ENCODE measurements around the gene AOPEP. TPM values are rescaled to one million over a fixed set of nuclear protein-coding genes. Genes with fewer than 3 reads are reported as not detected.

The AOPEP gene
- total RNA-seq, 6 donors from 2014 or later = 55.4 to 410 (median 111) TPM

DNA sequence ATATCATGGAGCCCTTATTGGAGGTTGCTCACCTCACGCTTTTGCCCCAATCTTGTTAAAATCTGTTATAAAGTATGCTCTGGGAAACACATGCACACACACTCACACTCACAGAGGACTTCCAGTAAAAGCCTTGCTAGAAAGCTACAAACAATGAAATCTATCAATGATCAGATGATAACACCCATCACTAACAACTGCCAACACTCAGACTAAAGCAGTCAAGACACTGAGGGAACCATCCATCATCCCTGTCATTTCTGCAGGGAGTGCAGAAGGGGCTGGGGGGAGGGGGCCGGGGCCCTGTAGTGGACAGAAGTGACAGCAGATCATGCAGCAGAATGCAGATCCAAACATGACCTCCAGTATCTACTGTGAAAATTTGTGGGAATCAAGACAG is 179.1 kb downstream of the AOPEP start:
- Histone ChIP-seq H3K27me3 (no peaks in the 10 kb centered on the region), H3K36me3 (no peaks in the 10 kb centered on the region), H3K9me3 (no peaks in the 10 kb centered on the region), H3K4me1 (peaks cover 4 to 32% (median 25%) of the 10 kb centered on the region in 4 donors), H3K27ac (no peak overlapping the region), H3K4me3 (no peak overlapping the region)
- 92 to 94% methylated on average over 2 of the region's 2 CpGs for WGBS, 2 donors
- DNase-seq = no peak
- ATAC-seq (ENCODE audit: low FRiP score in 2 of 2) = no peak
- TF ChIP-seq CTCF (IDR thresholded peaks at IDR 0.05) = no peak
- no peak for TF ChIP-seq POLR2A (IDR thresholded peaks at IDR 0.05)
- TF ChIP-seq POLR2AphosphoS5 (IDR thresholded peaks at IDR 0.05) = no peak
- TF ChIP-seq EP300 (IDR thresholded peaks at IDR 0.05) = no peak

- no peaks in the 10 kb centered on the region for H3K36me3 ChIP-seq
- H3K9me3 ChIP-seq = no peaks in the 10 kb centered on the region
- no peak overlapping the region for H3K4me3 ChIP-seq
- no peak for ATAC-seq (ENCODE audit: low FRiP score in 2 of 2)
- peaks cover 3 to 27% (median 24%) of the 10 kb centered on the region in 4 donors for H3K4me1 ChIP-seq
- TF ChIP-seq POLR2AphosphoS5 (IDR thresholded peaks at IDR 0.05) (no peak), CTCF (IDR thresholded peaks at IDR 0.05) (no peak), EP300 (IDR thresholded peaks at IDR 0.05) (no peak), POLR2A (IDR thresholded peaks at IDR 0.05) (no peak)
- H3K27ac ChIP-seq = peak overlapping the region in 1 of 4 donors; percentile 27
- H3K27me3 ChIP-seq = no peaks in the 10 kb centered on the region
- no peak for DNase-seq
- 92 to 95% methylated on average over 6 of the region's 6 CpGs for WGBS, 2 donors
Observed at GRCh38 chr9:94906181-94906580, 179.7 kb downstream of the AOPEP start.

- Histone ChIP-seq H3K4me3 (no peak overlapping the region), H3K27me3 (no peaks in the 10 kb centered on the region), H3K4me1 (peaks cover 0 to 24% (median 21%) of the 10 kb centered on the region in 4 donors), H3K27ac (peak overlapping the region in 3 of 4 donors; percentile 69 to 79 (median 75)), H3K36me3 (no peaks in the 10 kb centered on the region), H3K9me3 (no peaks in the 10 kb centered on the region)
- WGBS, 2 donors = 87 to 96% methylated on average over 3 of the region's 3 CpGs
- no peak for TF ChIP-seq POLR2AphosphoS5 (IDR thresholded peaks at IDR 0.05)
- no peak for TF ChIP-seq POLR2A (IDR thresholded peaks at IDR 0.05)
- TF ChIP-seq EP300 (IDR thresholded peaks at IDR 0.05) = no peak
- TF ChIP-seq CTCF (IDR thresholded peaks at IDR 0.05) = no peak
- DNase-seq (no peak), ATAC-seq (ENCODE audit: low FRiP score in 2 of 2) (no peak)
Observed at GRCh38 chr9:94906713-94907112, 180.2 kb downstream of the AOPEP start.

- no peak overlapping the region for H3K4me3 ChIP-seq
- no peaks in the 10 kb centered on the region for H3K27me3 ChIP-seq
- DNase-seq (no peak), ATAC-seq (ENCODE audit: low FRiP score in 2 of 2) (no peak)
- WGBS, 2 donors = 61 to 71% methylated on average over 7 to 8 of the region's 8 CpGs
- H3K27ac ChIP-seq = peak overlapping the region; percentile 69 to 84 (median 77)
- H3K9me3 ChIP-seq = no peaks in the 10 kb centered on the region
- no peak for TF ChIP-seq POLR2A (IDR thresholded peaks at IDR 0.05)
- peaks cover 0 to 24% (median 18%) of the 10 kb centered on the region in 4 donors for H3K4me1 ChIP-seq
- H3K36me3 ChIP-seq = no peaks in the 10 kb centered on the region
Observed at GRCh38 chr9:94907264-94907936, 180.9 kb downstream of the AOPEP start.

DNA sequence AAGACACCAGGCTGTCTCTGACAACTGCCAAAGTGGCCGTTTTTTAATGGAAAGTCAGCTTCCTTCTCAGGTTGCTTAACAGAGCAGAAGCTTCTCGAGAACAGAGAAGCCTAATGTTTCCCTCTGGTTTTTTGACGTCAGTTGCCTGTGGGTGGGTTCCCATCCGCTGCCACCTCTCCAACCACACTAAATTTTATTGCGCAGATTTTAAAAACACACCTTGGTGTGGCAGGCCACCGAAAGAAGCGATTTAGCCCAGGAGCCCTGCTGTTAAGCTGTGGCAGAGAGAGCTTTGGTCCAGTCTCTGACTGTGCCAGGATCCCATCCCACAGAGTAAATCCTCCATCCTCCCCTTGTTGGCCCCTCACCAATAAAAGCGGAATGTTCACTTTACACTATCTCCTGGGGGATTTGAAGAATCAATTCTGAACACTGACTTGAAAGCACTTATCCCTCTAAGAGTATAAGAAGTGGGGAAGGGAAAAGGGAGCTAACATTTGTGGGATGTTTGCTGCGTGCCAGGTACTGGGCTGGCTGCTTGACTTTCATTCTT is 181.6 kb downstream of the AOPEP start:
- Histone ChIP-seq H3K27me3 (no peaks in the 10 kb centered on the region), H3K9me3 (no peaks in the 10 kb centered on the region), H3K27ac (peak overlapping the region; percentile 69 to 84 (median 77)), H3K4me3 (no peak overlapping the region), H3K36me3 (no peaks in the 10 kb centered on the region), H3K4me1 (peaks cover 0 to 24% (median 18%) of the 10 kb centered on the region in 4 donors)
- WGBS, 2 donors = 41 to 51% methylated on average over 9 of the region's 9 CpGs
- TF ChIP-seq CTCF (IDR thresholded peaks at IDR 0.05) = no peak
- no peak for TF ChIP-seq EP300 (IDR thresholded peaks at IDR 0.05)
- no peak for TF ChIP-seq POLR2A (IDR thresholded peaks at IDR 0.05)
- TF ChIP-seq POLR2AphosphoS5 (IDR thresholded peaks at IDR 0.05) = no peak
- DNase-seq (no peak), ATAC-seq (ENCODE audit: low FRiP score in 2 of 2) (peak; percentile 36 to 43)

All from upper lobe of left lung (tissue), 6 donors.